Activated CD4-positive, alpha-beta T cell treated with anti-CD3 and anti-CD28 coated beads for 24 hours (primary cell): ENCODE measurements around the gene DOCK9.

ENCODE experiments used
- DNase-seq, 2 donors: peaks; one replicate each; pipeline ENCODE4 v3.0.0-alpha.2; 2020; ENCODE audit warnings: low read depth in 2 of 2

Gene DOCK9

DNA sequence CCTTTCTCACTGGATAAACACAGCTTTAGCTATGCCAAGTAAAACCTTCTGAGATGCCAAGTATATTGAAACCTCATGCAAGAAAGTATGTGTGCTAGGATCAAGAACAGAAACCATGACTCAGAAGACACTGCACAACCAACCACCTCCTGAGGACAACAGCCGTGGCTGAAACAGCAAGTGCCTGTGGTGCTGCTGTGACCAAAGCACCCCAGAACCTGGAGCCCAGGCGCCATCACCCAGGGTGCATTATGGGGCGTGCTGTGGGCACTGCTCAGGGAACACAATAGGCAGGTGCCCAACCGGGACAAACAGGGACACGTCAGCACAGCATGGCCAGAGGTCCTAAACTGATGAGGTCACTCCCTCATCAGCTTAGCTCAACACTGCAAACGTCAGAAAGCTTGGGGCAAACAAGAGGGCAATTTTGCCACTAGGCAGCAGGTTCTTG is 124.1 kb downstream of the DOCK9 start:
- DNase-seq: peak; percentile 15 to 50

DNA sequence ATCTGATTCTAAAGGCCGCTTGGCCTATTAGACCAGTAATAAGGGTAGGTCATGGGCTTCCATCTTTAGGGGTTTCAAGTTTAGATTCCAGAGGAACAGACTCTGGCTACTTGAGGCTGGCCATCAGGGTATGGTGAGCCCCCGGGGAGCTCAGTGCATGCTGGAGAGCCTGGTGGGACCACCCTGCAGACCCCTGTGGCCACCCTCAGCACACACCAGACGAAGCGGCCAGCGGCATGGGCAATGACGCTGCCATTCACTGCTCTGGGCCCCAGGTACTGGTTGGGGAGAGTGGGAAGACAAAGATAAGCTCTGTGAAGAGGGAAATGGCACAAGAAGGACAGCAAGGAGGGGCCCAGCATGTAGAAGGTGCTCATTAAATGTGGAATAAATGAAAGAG is 126.6 kb downstream of the DOCK9 start:
- DNase-seq: no peak

DNA sequence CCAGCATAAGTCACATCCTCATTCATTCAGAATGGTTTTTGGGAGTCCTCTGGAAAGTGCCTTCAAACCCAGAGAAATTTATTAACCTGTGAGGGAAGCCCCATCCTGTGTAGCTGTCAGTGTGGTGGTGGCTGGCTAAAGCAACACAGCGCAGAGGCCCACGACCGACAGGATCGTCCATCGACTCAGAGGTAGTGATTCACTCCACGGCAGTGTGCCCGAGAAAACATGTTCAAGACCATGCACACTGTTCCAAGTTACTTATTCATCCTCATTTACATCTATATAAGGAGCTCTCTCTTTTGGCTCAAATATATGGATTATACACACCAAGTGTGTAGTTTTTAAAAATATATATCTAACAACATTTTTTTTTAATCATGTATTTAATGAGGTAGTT is 129.1 kb downstream of the DOCK9 start:
- DNase-seq: no peak

DNA sequence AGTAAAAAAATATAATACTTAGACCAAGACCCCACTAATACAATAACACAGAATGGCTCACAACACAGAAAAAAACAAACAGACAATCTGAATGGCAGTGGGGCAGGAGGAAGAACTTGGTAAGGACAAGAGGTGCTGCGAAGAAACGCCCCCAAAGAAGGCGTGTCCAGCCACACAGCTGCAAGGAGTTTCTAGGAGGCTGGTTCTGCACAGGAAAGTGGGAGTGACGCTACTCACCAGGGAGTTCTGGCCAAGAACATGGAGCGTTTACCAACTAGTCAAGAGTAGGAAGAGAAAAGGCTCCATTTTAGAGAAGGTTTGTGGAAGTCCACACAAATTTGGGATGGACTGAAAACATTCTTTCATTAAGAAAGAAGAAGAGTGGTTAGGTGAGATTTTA is 130.1 kb downstream of the DOCK9 start:
- no peak for DNase-seq

DNA sequence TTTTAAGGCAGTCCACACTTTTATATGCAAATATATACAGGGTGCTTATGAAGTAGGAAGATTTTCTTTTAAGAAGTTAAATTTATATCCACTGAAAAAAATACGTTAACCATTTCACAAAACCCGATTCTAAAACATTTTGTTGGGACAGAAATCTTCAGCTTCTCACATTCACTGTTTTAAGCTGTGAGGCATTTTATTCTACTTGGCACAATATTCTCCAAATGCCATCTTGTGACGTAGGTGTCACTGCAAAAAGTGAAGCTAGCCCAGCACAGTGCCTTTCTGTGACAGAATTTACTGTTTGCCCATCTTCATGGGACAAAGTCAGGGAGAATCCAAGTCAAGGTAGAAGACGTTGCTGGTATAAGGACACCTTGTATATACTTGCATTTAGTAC is 130.9 kb downstream of the DOCK9 start:
- no peak for DNase-seq

DNA sequence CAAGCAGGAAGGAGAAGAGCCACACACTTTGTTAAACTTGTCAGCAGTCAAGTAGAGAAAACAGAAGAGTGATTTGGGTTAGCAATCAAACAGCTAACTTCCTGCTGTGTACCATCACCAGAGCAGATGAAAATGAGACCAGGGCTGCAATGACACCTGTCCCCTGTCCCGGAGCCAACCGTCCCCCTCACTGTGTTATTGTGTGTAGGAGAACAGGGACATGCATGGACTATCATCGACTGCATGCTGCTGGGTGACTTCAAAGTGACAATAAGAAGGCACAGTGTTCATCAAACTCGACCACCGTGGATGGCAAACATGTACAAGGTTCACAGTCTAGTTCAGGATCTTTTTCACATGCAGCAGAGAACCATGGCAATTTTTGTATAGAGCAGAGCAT is 131.3 kb downstream of the DOCK9 start:
- no peak for DNase-seq

DNA sequence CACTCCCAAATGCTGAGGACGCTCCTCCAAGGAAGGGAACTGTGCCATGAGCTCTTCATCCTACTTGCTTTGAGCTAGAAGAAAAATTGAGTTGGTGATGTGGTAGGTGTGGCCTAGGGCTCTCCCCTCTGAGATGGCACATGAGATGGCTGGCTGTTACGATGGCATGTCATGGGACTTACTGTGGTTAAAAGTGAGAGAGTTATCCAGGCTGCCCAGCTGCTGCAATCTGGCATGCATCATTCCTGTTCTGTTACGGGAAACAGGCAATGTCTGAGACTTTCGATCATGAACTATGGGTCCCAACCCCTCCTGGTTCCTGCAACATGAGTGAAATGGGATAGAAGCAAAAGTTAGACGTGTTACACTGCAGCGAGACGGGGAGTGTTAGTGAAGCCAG is 132.1 kb downstream of the DOCK9 start:
- no peak for DNase-seq

DNA sequence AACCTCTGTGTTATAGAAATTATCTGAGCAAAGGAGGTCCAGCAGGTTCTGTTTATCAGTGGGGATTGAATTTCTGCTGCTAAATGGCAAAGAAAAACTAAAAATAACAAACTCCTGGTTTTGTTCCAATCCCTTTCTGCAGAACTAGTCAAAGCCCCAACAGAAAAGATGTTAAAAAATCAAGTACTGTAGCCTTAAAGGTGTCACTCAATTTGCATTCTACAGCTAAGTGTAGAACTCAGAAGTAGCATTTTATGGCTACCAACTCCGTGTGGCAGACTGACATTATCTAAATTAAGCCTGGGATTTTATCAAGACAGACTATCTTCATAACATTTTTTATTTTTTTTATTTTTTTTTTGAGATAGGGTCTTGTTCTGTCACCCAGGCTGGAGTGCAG is 133.8 kb downstream of the DOCK9 start:
- no peak for DNase-seq

DNA sequence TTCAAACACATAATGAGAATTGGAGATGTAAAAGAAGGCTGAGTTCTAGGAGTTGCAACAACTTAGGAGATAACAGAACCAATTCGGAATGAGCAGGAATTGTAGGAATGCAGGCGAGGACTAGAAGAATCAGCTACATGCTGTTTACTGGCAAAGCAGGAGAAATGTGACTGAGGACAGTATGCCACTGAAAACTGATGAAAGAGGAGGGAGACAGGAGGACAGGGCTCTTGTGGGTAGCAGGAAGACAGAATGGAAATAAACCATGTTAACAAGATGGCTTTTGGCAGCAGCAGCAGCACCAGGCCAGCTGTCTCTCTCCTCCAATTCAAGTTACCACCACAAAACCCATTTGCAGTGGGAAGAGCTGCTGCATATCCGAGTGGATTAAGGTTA is 134.4 kb downstream of the DOCK9 start:
- DNase-seq: no peak

DNA sequence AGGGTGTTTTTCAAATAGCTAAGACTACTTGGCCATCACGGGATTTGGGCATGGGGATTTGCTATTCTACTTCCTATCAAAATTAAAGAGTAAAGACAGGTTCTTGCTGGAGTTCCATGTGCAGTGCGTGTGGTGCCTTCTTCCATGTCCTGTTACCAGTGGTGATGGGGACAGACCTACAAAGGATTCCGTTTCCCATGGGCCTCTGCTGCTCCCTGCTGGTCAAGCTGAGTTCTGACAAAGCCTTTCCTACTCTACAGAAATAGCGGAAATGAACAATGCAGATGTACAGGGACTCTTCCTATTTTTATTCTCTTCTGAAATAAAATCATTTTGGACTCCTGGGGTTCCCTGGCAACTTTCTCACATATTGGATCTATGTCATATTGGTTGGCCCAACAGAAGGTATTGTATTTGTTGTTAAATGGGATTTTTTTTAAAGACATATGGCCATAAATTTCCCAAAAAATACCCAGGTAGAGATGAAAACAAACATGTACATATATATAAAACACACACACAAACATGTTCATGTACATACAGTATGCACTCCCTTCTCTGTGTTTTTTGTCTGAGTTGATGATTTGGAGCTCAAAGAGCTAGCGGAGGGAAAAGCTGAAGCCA is 134.9 kb downstream of the DOCK9 start:
- peak; percentile 53 to 64 for DNase-seq

DNA sequence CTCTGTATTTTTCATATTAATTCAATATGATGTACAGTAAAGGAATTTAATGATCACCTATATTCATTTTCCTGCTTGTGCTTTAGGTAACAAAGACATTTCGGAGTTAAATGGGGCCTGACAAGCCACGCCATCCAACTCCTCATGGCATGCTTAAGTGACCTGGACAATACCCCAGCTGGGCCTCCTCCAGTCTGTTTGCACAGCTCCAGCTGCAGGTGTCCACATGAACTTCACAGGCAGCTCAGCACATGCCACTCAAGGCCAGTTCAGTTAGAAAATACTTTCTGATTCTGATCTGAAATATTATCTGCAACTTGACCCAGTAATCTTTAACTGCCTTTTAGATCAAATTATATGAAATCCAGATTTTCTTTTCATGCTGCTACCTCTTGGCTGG is 135.8 kb downstream of the DOCK9 start:
- no peak for DNase-seq

DNA sequence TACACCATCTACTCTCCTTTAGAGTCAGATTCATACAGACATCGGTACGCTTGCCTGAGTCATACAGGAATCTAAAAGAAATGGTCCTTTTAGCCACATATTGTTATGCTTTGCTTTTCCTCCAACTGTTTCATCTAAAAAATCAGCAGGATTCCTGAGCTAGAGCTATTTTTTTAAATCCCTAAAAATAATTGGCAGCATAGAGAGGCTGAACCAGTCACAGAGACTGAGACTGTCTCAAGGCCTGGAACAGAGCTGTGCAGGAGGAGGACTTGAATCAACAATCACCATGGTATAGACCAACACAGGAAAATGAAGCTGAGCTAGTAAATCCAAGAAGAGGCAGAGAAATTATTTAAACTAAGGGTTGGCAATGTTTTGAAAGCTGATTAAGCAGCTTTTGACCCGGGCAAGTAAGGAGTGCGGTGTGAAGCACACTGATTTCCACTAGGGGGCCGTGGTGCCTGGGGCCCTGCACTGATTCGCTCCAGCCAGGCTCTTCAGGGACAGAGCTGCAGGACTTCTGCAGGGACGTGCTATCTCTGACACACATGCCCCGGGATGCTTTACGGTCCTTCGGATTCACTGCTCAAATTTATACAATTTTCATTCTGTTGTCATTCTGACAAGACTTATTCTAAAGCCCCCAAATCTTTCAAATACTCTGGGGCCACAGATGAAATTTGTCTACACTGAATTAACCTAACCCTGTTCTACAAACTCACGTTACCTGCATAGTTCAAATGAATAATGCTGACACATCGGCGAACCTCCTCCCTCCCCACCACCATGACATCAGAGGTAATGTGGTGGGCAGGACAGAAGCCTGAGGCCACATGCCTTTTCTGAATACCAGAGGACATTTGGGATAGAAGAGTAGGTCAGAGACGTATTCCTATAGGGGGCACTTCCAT is 137.8 kb downstream of the DOCK9 start:
- peak; percentile 20 to 31 for DNase-seq

DNA sequence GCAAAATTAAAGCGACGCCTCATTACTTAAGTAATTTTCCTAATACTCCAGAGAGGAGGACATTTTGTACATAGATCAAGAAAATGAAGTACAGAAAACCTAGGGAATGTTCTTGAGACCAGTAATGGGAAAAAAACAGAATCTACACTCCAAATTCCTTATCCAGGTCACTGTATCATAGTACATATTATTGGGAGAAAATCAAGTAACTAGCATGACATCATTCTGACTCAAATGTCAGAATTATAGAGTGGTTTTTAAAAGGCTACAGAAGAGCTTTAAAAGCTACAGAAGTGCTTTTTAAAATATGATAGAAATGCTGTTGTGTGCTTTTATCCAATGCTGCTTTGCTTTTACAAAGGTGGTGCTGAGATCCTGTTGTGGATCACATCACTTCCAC is 139.1 kb downstream of the DOCK9 start:
- DNase-seq: no peak

DNA sequence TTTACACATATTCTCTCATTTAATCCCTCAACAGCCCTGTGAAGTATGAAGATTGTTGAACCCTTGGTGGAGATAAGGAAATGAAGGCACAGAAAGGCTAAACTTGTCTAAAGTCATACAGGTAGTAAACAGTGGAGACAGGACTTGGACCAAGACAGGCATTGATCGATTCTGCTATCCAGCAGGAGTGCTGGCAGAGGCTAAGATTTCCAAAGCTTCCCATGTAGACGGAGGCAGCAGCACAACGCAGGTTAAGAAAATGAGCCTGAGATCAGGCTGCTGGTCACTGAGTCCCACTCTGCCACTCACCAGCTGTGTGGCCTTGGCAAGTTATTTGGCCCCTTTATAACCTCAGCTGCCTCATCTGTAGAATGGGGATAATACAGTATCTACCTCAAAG is 140.0 kb downstream of the DOCK9 start:
- DNase-seq: no peak

DNA sequence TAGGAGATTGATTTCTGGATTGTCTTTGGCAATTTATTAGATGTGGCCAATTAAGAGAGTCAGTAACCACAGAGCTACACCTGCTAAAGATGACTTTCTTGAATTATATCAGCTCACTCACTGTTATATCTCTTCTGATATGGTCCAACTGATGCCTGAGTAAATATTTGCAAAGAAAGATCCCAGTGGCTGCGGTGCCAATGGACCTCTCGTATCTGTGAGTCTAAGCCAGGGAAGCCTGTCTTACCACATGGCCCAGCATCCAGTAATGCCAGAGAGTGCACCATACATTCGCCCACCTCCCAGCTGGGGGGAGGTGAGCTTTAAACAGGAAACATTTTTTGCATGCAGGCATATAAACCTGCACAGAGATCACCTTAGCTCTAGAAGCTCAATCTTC is 142.7 kb downstream of the DOCK9 start:
- no peak for DNase-seq

DNA sequence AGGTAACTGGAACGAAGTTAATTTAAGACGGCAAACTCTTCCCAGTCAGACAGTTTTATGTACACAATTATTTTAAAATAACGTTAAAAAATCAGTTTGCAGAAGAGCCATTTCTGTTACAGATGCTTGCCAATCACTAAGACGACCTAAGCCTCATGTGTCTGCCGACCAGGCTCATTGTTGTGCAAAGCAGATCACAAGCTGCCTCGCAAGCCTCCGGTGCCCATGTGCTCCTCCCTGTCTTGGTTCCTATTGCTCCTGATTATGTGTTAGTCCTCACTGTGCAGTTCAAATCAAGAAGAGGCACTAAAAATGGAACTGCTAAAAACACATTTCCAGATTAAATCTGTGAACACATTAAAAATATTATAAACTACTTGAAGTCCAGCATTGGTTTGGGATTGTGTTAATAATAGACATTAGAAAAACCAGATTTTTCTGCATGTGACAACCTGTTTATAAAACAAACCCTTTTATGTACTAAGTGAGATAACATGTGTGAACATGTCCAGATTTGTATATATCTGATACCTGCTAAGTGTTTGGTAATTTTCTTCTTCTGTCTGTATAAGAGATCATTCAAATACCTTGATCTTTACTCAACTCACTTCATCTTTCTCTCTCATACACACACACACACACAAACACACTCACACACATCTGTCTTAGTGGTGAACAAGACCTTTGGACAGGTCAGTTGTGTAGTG is 143.5 kb downstream of the DOCK9 start:
- DNase-seq: no peak

DNA sequence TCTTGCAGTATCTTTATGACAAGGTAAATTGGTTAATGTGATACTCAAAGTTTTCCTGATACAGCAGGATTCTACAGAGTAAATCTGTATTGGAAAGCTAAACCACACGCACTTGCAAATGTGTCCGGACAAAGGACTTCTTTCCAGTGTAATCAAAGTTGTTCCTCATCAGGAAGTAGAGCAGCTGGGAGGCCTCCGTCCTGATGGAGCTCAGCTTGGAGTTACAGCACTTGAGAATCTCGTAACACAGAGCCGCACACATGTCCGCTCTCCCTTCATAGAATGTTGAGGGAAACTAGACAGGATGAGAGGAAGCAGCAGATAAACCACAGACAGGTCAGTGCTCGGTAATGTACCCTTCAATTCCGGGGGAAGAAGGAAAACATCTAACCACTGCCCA is 146.6 kb downstream of the DOCK9 start:
- DNase-seq: no peak

DNA sequence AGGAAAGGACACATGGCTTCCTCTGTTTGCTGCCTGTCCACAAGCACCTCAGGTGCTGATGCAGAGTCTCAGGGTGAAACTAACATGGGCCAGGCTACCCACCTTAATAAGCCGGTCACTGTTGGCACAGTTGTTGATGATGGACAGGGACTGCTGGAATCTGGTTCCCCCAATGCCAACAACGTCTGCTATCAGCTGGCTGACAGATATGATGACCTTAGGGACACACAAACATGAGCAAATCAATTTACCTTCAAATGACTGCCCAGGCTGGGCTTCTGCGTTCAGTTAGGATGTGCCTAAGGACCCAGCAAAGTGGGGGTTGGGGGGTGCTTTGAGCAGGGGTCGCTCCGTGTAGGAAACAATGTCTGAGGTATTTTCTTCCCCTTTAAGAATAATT is 148.3 kb downstream of the DOCK9 start:
- DNase-seq: no peak

DNA sequence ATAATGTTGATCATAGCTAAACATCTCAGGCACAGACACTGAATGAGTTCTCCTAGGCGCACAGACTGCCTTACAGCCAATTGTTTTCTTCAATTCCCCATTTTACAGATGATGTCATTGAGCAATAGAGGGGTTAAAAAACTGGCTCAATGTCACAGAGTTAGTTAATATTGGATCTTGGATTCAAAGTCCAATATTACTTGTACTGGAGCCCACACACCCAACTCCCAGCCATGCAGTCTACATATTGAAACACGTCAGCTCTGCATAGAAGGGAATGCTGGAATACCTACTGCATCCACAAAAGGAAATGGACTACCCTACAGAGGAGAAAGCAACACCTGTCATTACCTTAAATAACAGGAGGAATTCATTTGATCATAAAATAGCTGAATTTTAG is 149.2 kb downstream of the DOCK9 start:
- no peak for DNase-seq

DNA sequence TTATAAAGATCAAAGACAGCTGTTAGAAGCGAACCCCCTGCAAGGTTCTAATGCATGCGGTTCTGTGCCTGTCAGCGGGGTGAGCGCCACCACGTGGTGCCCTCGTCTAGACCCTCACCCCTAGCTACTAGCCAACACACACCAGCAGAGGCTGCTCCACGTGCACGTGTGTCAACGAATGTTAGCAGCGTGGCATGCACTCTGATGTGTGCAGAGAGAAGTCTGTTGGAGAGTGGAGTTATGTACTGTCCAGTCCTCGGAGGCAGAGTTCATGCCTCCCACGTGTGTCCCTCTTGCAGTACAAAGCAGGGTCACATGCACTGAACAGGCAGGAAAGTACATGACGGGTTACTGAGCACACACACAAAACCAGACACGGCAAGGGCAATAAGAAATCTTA is 150.4 kb downstream of the DOCK9 start:
- no peak for DNase-seq

DNA sequence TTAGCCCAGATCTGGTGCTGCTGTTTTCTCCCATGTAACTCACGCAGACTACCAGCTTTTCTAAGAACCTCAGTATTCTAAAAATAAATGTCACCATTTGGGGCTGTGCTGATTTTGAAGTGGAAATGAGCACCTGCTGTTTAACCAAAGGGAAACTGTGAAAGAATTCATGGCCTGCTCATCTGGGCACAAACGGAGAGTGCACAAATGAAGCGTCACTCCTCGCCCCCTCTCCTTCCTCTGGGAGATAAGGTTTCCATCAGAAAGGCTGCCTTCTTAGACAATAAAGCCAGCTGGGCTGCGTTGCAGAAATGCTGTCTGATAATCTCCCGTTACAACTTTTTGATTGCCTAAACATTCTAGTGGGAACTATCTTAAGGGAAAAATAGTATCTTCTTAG is 151.7 kb downstream of the DOCK9 start:
- DNase-seq: no peak

DNA sequence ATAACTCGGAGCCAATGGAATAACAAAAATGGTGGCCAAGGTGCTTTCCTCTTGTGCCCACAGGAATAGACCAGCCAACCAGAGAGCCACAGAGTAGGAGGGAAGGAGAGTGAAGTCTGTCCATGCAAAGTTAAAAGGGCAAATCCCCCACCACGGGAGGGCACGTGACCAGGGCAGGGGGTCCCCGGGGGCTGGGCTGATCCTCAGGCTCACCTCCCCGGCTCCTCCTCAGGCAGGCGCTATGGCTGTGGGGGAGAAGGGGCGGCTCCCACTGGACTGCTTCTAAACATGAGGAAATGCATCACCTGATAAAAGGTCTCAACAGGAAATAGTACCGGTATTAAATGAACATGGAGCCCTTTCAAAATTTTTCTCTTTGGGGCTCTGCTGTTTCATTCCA is 152.2 kb downstream of the DOCK9 start:
- no peak for DNase-seq
